ENCODE results near the gene EIF4G2. TPM values are rescaled to one million over a fixed set of nuclear protein-coding genes. Genes with fewer than 3 reads are reported as not detected.

EIF4G2 gene
- total and polyA plus RNA-seq, 2 experiments from 2014 or later: 358 to 788 TPM

DNA sequence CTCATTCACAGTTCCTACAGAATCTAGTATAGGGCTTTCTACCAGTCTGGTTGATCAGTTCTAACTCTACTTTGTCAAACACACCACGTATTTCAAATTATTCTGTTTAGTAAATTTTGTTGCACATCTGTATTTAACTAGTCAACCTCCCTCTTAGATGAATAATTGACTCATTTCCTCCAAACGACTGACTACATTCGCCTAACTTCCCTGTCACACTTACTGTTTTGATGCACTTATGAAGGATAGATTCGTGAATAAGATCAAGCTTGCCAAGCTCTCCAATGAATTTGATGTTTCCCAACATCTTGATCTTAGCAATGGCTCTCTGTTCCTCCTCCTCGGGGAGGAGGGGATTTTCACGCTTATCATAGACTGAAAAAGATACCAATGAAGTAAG is 5.0 kb downstream of the EIF4G2 start (continued):
- TF ChIP-seq ETS1 (IDR thresholded peaks at IDR 0.05): no peak
- TF ChIP-seq, protein P1, sequence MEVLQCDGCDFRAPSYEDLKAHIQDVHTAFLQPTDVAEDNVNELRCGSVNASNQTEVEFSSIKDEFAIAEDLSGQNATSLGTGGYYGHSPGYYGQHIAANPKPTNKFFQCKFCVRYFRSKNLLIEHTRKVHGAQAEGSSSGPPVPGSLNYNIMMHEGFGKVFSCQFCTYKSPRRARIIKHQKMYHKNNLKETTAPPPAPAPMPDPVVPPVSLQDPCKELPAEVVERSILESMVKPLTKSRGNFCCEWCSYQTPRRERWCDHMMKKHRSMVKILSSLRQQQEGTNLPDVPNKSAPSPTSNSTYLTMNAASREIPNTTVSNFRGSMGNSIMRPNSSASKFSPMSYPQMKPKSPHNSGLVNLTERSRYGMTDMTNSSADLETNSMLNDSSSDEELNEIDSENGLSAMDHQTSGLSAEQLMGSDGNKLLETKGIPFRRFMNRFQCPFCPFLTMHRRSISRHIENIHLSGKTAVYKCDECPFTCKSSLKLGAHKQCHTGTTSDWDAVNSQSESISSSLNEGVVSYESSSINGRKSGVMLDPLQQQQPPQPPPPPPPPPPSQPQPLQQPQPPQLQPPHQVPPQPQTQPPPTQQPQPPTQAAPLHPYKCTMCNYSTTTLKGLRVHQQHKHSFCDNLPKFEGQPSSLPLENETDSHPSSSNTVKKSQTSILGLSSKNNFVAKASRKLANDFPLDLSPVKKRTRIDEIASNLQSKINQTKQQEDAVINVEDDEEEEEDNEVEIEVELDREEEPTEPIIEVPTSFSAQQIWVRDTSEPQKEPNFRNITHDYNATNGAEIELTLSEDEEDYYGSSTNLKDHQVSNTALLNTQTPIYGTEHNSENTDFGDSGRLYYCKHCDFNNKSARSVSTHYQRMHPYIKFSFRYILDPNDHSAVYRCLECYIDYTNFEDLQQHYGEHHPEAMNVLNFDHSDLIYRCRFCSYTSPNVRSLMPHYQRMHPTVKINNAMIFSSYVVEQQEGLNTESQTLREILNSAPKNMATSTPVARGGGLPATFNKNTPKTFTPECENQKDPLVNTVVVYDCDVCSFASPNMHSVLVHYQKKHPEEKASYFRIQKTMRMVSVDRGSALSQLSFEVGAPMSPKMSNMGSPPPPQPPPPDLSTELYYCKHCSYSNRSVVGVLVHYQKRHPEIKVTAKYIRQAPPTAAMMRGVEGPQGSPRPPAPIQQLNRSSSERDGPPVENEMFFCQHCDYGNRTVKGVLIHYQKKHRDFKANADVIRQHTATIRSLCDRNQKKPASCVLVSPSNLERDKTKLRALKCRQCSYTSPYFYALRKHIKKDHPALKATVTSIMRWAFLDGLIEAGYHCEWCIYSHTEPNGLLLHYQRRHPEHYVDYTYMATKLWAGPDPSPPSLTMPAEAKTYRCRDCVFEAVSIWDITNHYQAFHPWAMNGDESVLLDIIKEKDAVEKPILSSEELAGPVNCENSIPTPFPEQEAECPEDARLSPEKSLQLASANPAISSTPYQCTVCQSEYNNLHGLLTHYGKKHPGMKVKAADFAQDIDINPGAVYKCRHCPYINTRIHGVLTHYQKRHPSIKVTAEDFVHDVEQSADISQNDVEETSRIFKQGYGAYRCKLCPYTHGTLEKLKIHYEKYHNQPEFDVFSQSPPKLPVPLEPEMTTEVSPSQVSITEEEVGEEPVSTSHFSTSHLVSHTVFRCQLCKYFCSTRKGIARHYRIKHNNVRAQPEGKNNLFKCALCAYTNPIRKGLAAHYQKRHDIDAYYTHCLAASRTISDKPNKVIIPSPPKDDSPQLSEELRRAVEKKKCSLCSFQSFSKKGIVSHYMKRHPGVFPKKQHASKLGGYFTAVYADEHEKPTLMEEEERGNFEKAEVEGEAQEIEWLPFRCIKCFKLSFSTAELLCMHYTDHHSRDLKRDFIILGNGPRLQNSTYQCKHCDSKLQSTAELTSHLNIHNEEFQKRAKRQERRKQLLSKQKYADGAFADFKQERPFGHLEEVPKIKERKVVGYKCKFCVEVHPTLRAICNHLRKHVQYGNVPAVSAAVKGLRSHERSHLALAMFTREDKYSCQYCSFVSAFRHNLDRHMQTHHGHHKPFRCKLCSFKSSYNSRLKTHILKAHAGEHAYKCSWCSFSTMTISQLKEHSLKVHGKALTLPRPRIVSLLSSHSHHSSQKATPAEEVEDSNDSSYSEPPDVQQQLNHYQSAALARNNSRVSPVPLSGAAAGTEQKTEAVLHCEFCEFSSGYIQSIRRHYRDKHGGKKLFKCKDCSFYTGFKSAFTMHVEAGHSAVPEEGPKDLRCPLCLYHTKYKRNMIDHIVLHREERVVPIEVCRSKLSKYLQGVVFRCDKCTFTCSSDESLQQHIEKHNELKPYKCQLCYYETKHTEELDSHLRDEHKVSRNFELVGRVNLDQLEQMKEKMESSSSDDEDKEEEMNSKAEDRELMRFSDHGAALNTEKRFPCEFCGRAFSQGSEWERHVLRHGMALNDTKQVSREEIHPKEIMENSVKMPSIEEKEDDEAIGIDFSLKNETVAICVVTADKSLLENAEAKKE (CRISPR knock-in tag; IDR thresholded peaks at IDR 0.05): no peak

DNA sequence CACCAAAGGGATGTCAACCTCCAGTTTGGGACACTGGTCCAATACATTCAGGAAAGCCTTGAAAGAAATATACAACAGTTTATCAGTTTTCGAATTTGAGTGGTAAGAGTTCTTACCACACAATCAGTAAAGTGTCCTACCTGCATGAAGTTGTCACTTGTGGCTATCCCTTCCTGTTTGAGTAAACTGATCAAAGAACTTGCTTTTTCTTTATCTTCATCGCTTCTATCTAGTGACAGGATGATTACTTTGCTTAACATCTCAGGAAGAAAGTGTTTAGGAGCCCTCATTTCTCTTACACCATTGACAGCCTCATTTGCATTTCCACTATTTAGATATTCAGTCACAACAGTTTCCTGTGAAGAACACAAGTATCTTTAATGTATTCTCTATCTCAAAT is 8.4 kb downstream of the EIF4G2 start:
- Mint-ChIP-seq H3K4me3 (no peak overlapping the region), H3K9me3 (no peaks in the 10 kb centered on the region; the same call in 2 of the 3 replicates), H3K27me3 (ENCODE audit: insufficient read depth, low read depth, poor library complexity) (peaks cover 4% of the 10 kb centered on the region), H3K36me3 (ENCODE audit: low read depth) (peaks cover 96% of the 10 kb centered on the region), H3K4me1 (peaks cover 7% of the 10 kb centered on the region), H3K27ac (0 out of 2 replicates have a peak overlapping the region, but pooled peaks have one; percentile 20)
- Histone ChIP-seq H4K20me1 (replicated peaks; ENCODE audit: insufficient read depth) (peaks cover 55% of the 10 kb centered on the region), H3K4me3 (no peak overlapping the region), H3K79me2 (replicated peaks; ENCODE audit: insufficient read depth) (peaks cover 15% of the 10 kb centered on the region), H2AFZ (no peak overlapping the region), H3K4me1 (ENCODE audit: insufficient read depth) (no peaks in the 10 kb centered on the region), H3F3A (replicated peaks; ENCODE audit: low read depth) (peaks cover 83% of the 10 kb centered on the region), H3K4me2 (no peak overlapping the region), H3K27ac (ENCODE audit: low read depth) (peak overlapping the region; percentile 53; the same call in 1 of the 2 replicates), H3K9me2 (ENCODE audit: insufficient read depth) (no peaks in the 10 kb centered on the region), H3K36me3 (ENCODE audit: insufficient read depth) (peaks cover 82% of the 10 kb centered on the region), H3K27me3 (ENCODE audit: insufficient read depth) (no peaks in the 10 kb centered on the region)
- ATAC-seq: no peak
- no peak for DNase-seq (ENCODE audit: low spot score)
- TF ChIP-seq JUNB (IDR thresholded peaks at IDR 0.05; ENCODE audit: unreplicated experiment) (no peak), NANOG (IDR thresholded peaks at IDR 0.05; ENCODE audit: borderline replicate concordance) (no peak), ZNF114 (CRISPR knock-in tag; IDR thresholded peaks at IDR 0.05) (no peak), CREB1 (CRISPR knock-in tag; IDR thresholded peaks at IDR 0.05; ENCODE audit: low read depth) (no peak)
- TF ChIP-seq, protein P1 (CRISPR knock-in tag; IDR thresholded peaks at IDR 0.05): no peak

Measured in GM23338 (cell line).